SK-N-DZ (cell line): Measurements from ENCODE around the gene FBRS.
A peak's percentile ranks its signal among the peaks of the same experiment; 100 is the strongest.
"Not testable (repeated sequence)": the region's sequence is repeated elsewhere in the genome, so short reads cannot be mapped to it uniquely, and the experiment has no call there.

Source experiments
- DNase-seq: peaks from one replicate; pipeline ENCODE4 v3.0.0-alpha.2; 2015; ENCODE audit warnings: low spot score
- small RNA-seq, 2 experiments: library from RNA; depleted of rRNA; stranded (forward); fragments of <200 nt; gene quantifications; one replicate each; pipeline ENCODE3, GENCODE V24; 2014

FBRS gene

DNA sequence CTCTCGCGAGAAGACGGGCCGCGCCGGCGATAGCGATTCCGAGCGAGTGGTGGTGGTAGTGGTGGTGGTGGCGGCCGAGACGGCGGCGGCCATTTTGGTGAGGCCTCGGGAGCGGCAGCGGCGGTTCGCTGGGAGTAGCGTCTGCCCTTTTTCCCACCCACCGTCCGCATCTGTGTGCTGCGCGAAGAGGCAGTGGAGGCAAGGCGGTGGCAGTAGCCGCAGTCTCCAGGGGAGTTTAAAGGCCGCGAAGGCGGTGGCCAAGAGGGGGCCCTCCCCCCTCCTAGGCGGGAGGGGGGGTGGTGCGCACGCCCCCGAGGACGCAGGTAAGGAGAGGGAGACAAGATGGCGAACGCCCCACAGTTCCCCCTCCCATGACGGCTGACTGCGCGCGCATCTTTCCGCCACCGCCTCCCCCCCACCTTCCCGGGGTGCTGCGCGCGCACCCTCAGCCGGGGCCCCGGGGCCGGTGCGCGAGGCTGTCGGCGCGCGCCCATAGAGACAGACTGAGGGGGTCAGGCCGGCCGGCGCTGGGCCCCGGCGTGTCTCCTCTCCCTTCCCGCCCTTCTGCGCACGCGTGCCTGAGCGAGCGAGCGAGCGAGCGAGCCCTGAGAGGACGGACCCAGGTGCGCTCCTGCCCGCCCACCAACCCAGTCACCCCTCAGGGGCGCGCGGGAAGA is 40.0 kb downstream of the FBRS start:
- DNase-seq = peak; percentile 97

DNA sequence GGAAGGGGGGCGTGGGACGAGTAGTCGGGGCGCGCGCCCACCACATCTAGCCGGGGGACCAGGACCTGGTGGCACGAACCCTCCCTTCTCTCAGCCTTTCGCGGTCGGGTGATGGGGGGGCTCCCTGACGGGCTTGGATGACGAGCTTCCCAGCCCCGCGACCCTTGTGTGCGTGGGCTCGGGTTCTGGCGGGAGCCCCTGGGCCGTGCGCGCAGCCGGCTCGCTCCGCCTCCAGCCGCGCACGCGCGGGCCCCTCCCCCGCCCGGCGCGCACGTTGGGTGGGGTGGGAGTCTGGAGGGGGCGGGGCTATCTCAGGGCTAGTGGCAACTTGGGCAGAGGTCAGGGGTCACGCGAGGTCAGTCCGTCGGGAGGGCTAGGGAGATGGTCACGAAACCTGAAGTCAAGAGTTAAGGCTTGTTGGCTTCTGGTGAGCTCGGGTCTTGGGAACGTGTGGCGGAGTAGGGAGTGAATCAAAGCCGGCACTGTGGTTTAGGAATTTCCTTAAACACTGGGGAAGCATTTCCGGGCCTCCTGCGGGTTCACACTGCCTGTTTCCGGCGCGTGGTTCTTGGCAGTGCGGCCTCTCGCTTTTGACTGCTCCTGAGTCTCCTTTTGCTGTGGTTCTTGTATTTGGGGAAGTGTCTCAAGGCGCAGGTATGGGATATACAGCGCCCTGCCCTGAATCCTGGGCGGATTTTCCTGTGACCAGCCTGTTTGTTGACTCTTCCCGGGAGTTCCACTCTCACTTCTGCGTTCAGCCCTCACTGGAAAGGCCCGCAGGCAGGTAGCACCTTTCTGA is 40.8 kb downstream of the FBRS start, which contains the start of gene SRCAP:
Gene SRCAP (plus strand): TSS at position 356 of the 799 bp plus-strand sequence. CDS start 1,654 bp downstream, outside the sequence.
- peak; percentile 83 for DNase-seq

DNA sequence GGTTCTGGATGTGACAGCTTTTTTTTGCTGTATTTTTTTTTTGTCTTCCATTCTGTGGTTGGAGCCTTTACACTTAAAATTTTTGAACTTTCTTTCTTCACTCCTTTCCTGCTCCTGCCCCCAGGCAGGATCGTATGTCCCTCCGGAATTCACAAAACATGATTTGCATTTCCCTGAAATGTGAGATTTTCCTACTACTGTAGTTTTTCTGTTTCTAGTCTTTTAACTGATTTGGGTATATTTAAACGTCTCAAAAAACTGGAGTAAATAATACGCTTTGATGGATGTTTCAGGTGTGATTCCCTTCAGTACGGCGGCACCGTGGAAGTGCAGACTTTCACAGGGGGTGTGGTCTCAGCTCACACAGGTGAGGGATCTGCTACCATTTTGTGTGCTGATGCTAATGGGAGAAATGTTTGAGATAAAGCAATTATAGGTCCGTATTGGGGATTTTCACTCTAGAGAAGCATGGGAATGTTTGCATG is 41.4 kb downstream of the FBRS start:
- no peak for DNase-seq

DNA sequence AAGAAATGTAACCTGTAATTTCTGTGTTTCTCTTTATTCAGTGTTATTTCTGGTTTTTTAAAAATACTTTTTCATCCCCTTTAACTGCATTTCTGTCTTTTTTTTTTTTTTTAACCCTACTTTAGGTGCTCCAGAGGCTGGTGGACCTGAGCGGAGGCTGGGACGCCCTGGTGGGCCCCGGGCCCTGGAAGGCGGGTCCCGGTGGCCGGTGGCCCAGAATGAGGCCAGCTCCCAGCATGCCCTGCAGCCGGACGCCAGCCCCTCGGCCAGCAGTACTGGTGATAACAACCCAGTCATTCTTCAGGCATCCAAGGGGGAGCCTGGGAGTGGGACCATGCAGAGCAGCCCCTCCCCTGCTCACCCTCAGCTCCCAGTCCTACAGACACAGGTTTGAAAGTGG is 42.3 kb downstream of the FBRS start:
- DNase-seq = no peak

DNA sequence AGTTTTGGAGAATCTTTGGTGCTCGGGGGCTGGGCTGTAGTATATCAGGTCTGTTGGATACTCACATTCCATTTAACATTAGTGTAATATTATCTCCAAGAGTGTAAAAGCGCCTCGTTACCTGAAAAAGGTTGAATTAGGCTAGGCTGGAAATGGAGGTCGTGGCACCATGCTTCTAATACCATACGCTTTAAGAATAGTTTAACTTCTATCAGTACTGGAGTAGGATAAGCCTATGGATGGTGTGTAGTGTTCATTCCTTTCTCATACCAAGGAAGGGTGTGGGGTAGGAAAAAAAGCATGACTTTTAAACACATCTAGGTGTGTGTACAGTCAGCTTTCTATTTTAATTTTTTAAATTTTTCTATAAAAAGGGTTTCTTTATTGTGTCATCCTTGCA is 42.7 kb downstream of the FBRS start:
- no peak for DNase-seq

DNA sequence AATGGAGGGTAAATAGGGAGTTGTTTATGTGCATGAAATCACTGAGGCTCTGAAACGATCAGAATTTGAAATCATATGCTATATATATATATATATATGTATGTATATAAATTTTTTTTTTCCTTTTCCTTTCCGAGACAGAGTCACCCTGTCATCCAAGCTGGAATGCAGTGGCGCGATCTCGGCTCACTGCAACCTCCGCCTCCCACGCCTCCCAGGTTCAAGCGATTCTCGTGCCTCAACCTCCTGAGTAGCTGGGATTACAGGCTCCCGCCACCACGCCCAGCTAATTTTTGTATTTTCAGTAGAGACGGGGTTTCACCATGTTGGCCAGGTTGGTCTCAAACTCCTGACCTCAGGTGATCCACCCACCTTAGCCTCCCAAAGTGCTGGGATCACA is 44.8 kb downstream of the FBRS start:
- not testable (repeated sequence) for DNase-seq

DNA sequence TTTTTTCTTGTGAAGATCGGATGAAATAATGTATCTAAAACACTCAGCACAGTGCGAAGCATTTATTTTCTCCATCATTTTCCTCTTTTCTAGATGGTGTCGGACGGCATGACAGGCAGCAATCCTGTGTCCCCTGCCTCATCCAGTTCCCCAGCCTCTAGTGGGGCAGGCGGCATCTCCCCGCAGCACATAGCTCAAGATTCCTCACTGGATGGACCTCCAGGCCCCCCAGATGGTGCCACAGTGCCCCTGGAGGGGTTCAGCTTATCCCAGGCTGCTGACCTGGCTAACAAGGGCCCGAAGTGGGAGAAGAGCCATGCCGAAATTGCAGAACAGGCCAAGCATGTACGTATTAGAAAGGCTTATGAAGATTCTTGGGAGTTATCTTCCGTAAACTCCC is 45.7 kb downstream of the FBRS start:
- DNase-seq = no peak

DNA sequence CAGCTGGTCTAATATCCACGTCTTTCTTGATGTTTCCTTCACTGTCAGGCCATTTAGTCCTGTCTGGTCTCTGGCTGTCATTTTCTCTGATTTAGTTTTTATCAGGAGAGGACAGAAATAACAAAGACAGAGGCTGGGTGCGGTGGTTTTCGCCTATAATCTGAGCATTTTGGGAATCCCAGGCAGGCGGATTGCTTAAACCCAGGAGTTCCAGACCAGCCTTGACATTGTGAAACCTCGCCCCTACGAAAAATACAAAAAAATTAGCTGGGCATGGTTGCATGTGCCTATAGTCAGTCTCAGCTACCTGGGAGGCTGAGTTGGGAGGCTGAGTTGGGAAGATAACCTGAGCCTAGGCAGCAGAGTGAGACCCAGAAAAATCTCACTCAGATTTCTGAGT is 47.8 kb downstream of the FBRS start:
- no peak for DNase-seq

DNA sequence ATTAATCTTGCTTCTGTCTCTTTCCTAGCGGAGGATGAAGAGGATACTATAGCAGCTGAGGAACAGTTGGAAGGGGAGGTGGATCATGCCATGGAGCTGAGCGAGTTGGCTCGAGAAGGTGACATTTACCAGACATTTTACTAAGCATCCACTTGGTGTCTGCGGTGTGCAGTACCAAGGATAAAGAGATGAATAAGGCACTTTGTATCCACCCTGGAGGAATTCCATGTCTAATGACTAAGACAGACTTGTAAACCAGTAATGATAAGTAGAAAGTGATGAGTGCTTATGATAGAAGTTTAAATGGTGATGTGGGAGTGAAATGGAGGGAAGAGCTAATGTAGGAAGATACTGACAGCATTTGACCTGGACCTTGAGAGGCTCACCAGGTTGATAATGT is 52.7 kb downstream of the FBRS start:
- no peak for DNase-seq

DNA sequence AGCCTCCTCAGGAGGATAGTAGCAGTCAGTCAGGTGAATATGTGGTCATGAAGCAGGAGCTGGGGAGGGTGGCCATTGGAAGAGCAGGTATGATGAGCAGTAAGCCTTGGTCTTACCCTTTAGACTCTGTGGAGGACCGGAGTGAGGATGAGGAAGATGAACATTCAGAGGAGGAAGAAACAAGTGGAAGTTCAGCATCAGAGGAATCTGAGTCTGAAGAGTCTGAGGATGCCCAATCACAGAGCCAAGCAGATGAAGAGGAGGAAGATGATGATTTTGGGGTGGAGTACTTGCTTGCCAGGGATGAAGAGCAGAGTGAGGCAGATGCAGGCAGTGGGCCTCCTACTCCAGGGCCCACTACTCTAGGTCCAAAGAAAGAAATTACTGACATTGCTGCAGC is 53.5 kb downstream of the FBRS start:
- DNase-seq = no peak

DNA sequence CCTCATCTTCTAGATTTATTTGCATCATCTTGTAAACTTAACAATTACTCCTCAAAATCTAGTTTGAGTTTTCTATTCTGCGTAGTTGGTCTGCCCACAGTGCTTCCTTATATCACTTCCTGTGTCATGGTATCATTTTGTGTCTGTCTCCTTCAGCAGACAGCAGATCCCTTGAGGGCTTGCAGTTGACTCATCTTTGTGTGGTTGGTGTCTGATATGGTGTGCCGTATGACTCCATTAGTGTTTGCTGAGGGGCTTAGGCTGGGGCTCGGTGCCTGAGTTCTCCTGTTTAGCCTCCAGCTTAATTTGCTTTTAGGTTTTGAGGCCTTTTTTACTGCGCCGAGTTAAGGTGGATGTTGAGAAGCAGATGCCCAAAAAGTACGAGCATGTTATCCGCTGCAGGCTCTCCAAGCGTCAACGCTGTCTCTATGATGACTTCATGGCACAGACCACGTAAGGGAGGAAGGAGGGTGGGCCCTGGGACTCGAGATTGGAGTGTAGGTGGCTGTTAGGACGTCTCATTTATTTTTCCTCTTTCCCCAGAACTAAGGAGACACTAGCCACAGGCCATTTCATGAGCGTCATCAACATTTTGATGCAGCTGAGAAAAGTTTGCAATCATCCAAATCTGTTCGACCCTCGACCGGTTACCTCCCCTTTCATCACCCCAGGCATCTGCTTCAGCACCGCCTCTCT is 57.7 kb downstream of the FBRS start:
- no peak for DNase-seq

DNA sequence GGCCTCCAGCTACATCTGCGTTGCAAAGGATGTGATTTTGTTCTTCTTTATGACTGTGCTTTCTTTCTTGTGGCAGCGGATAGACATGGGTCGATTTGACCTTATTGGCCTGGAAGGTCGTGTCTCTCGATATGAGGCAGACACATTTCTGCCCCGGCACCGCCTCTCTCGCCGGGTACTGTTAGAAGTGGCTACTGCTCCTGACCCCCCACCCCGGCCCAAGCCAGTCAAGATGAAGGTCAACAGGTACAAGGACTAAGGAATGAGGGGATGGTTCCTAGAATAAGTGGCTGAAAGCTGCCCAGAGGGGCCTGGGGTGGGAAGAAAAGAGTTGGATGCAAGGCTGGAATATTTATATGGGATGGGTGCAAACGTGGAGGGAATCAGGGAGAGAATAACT is 61.9 kb downstream of the FBRS start:
- DNase-seq = no peak

Small RNAs within 50 kb of the gene (small RNA-seq; reads per million reads assigned to genes)
- gene AC093249.1 (0 reads per million in 2 experiments), gene RNU6-1043P (0 reads per million in 2 experiments), gene RNU6-416P (0 to 0.03 reads per million in 2 experiments), gene SNORA30 (7.4 to 7.5 reads per million in 2 experiments)
